Effector memory CD4-positive, alpha-beta T cell (primary cell): Measurements from ENCODE around the gene CA10.

Experiments
- DNase-seq, 3 donors: peaks; one replicate each; pipeline ENCODE4 v3.0.0-alpha.2; 2020
- H3K27ac ChIP-seq: 2 replicates; pipeline ENCODE4 v1.7.0; 2013; ENCODE audit warnings: mild to moderate bottlenecking, low read length, moderate library complexity; ENCODE audit not compliant: insufficient read depth, poor library complexity, severe bottlenecking
- H3K27me3 ChIP-seq: replicated peaks from 2 replicates; pipeline ENCODE4 v1.7.0; 2013; ENCODE audit warnings: mild to moderate bottlenecking, low read length; ENCODE audit not compliant: insufficient read depth, control insufficient read depth, poor library complexity, severe bottlenecking
- H3K36me3 ChIP-seq: 2 replicates; pipeline ENCODE4 v1.7.0; 2013; ENCODE audit warnings: mild to moderate bottlenecking, low read length, moderate library complexity; ENCODE audit not compliant: control insufficient read depth, insufficient read depth
- H3K4me1 ChIP-seq: 2 replicates; pipeline ENCODE4 v1.7.0; 2013; ENCODE audit warnings: low read length, mild to moderate bottlenecking; ENCODE audit not compliant: control insufficient read depth, insufficient read depth, poor library complexity, severe bottlenecking
- H3K4me3 ChIP-seq: 2 replicates; pipeline ENCODE4 v1.7.0; 2013; ENCODE audit warnings: low read length, low read depth, mild to moderate bottlenecking; ENCODE audit not compliant: insufficient read depth, poor library complexity, severe bottlenecking
- H3K9me3 ChIP-seq: 2 replicates; pipeline ENCODE4 v1.7.0; 2013; ENCODE audit warnings: mild to moderate bottlenecking, low read length, moderate library complexity; ENCODE audit not compliant: control insufficient read depth

Gene CA10

DNA sequence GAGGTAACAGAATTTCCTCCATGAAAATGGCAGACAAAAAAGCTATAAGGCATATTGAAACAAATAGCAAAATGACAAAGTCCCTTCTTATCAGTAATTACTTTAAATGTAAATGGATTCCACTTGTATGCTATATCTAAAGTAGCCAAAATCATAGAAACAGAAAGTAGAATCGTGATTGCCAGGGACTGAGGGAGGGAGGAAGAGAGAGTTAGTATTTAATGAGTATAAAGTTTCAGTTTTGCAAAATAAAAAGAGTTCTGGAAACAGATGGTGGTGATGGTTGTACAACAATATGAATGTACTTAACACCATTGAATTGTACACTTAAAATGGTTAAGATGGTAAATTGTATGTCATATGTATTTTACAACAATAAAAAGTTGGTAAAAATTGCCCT is 407.4 kb downstream of the CA10 start:
- H3K4me3 ChIP-seq: no peak overlapping the region
- H3K4me1 ChIP-seq: no peaks in the 10 kb centered on the region
- H3K36me3 ChIP-seq: no peaks in the 10 kb centered on the region
- H3K27ac ChIP-seq: no peak overlapping the region
- no peaks in the 10 kb centered on the region for H3K27me3 ChIP-seq
- no peaks in the 10 kb centered on the region for H3K9me3 ChIP-seq
- no peak for DNase-seq

DNA sequence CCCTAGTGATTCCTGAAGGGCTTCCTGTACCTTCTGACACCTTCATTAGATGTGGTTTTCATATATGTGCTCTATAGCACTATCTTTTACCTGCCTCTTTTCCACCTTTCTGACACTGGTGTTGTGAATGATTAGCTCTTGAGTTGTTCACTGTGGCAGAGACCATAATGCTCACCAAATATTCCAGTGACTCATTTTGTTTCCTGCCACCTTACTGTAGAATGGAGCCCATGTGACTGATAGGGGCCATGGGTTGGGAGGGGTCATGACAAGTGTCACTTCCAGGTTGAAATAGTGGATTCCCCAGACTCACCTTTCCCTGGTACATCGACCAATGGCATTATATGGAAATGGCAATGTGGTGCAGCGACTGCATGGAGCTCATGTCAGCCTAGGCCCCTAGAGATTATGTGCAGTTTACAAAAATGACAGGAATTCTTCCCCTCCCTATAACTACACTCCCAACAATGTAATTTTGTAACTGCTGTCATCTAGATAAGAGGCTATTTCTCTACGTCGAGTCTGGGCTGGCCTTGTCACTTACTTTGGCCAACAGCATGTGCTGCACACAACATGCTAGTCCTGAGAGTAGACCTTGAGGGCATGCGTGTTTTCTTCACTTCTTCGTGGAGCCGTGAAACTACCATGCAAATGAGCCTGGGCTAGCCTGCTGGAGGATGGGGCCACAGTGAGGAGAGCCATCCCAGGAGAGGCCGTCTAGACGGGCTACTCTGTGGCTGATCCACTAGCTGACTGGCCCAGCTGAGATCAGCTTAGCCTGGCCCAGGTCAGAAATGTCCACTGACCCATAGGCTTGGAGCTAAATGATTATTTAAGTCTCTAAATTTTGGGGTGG is 409.5 kb downstream of the CA10 start:
- DNase-seq: no peak
- no peaks in the 10 kb centered on the region for H3K9me3 ChIP-seq
- no peaks in the 10 kb centered on the region for H3K36me3 ChIP-seq
- no peaks in the 10 kb centered on the region for H3K27me3 ChIP-seq
- no peaks in the 10 kb centered on the region for H3K4me1 ChIP-seq
- no peak overlapping the region for H3K4me3 ChIP-seq
- no peak overlapping the region for H3K27ac ChIP-seq

DNA sequence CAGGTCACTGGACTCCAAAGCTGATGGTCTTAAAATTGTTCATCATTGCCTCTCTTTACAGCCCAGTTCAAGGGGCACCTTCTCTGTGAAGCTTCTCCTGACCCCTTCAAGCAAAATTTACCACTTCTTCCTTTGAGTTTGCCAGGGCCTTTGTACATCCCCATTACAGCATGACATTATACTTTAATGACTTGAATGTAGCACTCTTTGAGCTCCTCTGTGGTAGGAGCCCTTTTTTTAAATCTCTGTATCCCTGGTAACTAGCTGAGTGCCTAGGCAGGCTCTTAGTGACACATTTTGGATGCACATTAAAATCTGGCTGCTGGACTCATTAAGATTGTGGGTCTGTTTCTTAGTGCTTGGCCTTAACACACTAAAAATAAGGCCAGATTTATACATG is 412.1 kb downstream of the CA10 start:
- no peaks in the 10 kb centered on the region for H3K9me3 ChIP-seq
- no peak for DNase-seq
- no peaks in the 10 kb centered on the region for H3K36me3 ChIP-seq
- H3K4me3 ChIP-seq: no peak overlapping the region
- H3K27me3 ChIP-seq: no peaks in the 10 kb centered on the region
- no peaks in the 10 kb centered on the region for H3K4me1 ChIP-seq
- no peak overlapping the region for H3K27ac ChIP-seq

DNA sequence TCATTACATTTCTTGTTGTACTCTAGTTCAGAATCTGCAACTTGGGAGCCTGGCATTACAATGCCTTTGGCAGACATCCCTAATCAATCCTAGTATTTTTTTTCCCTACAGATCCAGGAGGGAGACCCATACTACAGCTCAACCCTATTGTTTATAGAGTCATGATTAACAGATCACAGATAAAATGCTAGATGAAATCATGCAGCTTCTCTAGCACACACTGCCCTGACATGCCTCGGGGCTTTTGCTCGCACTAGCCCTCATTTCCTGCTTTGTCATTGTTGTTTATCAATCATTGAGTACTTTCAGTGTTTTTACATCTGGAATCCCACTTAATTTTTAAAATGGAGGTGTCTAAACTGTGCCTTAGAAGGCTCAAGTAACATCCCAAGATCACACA is 412.5 kb downstream of the CA10 start:
- Histone ChIP-seq H3K9me3 (no peaks in the 10 kb centered on the region), H3K4me3 (no peak overlapping the region), H3K27me3 (no peaks in the 10 kb centered on the region), H3K4me1 (no peaks in the 10 kb centered on the region), H3K36me3 (no peaks in the 10 kb centered on the region), H3K27ac (no peak overlapping the region)
- no peak for DNase-seq

DNA sequence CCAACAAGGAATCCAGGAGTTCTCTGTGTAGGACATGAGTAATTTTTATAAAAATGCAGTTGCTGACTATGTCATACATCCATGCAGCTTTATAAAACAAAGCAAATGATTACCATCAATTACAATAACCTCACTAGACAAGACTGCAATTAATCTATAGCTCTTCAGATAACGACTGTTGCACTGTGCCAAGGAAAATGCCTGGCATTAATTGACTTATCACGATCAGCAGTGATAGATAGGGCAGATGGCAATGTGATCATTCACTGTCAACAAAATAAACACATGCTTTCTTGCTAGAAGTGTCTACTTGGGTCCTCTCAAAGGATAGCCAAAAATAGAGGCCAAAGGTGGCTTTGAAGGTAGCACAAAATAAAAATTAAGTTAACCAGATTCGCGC is 415.0 kb downstream of the CA10 start:
- no peaks in the 10 kb centered on the region for H3K4me1 ChIP-seq
- no peaks in the 10 kb centered on the region for H3K36me3 ChIP-seq
- no peak for DNase-seq
- no peaks in the 10 kb centered on the region for H3K27me3 ChIP-seq
- H3K4me3 ChIP-seq: no peak overlapping the region
- no peak overlapping the region for H3K27ac ChIP-seq
- H3K9me3 ChIP-seq: no peaks in the 10 kb centered on the region

DNA sequence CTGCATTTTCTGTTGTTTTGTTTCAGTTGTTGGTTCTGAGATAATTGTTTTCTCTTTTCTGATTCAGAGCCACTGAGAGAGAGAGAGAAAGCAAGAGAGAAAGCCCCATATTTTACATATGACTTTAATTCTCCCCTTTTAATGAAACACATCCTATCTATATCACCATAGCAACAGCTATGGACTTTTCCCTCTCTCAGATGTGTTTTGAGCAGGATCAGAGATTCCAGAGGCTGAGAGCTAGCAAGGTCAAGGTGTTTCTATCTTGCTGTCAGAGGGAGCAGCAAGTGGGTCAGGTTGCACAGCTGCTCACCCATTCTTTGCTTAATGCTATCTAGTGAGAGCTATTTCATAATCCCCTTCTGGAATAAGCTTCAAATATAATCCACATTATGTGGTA is 415.9 kb downstream of the CA10 start:
- no peak for DNase-seq
- no peak overlapping the region for H3K27ac ChIP-seq
- no peaks in the 10 kb centered on the region for H3K4me1 ChIP-seq
- H3K36me3 ChIP-seq: no peaks in the 10 kb centered on the region
- no peaks in the 10 kb centered on the region for H3K9me3 ChIP-seq
- no peak overlapping the region for H3K4me3 ChIP-seq
- no peaks in the 10 kb centered on the region for H3K27me3 ChIP-seq

DNA sequence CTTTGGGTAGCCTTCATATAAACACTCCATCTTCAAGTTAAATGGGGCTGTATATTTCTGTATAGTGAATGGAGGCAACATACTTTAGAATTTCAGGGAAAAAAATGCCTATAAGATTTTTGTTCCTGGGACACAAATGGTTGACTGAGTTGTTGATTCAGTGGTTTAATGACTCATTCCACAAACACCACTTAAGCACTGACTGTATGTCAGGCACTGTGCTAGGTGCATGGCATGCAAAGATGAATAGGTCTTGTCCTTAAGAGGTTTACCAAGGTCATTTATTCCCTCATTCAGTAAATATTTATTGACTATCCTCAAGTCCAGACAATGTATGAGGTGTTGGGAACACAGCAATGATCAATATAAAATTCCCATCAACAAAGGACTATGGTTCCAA is 417.1 kb downstream of the CA10 start:
- Histone ChIP-seq H3K4me1 (no peaks in the 10 kb centered on the region), H3K9me3 (no peaks in the 10 kb centered on the region), H3K4me3 (no peak overlapping the region), H3K27ac (no peak overlapping the region), H3K27me3 (no peaks in the 10 kb centered on the region), H3K36me3 (no peaks in the 10 kb centered on the region)
- DNase-seq: no peak

DNA sequence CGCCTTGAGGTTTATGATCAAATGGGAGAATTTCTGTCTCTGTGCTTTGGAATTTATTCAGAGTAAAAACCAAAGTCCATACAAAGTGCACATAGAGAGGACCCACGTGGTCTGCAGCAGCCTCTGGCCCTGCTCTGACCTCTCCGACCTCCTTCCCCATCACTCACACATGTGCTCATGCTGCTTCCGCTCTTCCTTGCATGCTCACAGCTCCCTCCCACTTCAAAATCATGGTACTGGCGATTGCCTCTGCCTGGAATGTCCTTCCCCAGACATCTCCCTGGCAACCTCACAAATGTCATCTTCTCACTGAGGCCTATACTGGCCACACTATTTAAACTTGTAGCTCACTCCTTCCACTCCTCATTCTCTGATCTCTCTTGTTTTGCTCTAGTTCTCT is 418.0 kb downstream of the CA10 start:
- no peak for DNase-seq
- Histone ChIP-seq H3K4me3 (no peak overlapping the region), H3K9me3 (no peaks in the 10 kb centered on the region), H3K4me1 (no peaks in the 10 kb centered on the region), H3K36me3 (no peaks in the 10 kb centered on the region), H3K27me3 (no peaks in the 10 kb centered on the region), H3K27ac (no peak overlapping the region)

DNA sequence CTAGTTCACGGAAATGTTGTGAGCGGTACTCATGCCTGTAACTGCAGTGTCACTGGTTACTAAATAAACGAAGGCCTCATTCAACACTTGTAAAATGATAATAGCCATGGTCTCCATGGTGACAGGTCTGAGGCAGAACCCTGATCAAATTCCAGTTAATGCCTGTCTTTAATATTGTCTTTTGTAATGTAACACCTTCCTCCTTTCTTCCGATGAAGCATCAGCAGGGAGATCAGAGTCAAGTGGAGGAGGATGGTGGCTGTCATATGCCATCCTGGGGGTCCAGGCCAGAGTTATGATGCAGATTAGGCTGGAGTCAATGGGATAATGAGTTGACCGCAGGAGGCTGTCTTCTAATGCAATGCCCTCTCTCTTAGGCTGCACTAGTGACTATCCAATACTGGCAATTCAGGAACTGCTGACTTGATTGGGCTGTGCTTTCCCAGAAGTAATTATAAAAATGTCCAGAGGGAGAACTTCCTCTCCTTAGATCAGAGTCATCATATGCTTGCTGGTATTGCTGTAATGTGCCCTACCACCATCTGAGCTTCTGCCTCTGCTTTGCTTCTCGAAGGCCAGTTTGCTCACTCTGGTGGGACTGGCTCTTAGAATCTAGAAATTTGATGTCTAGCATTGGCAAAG is 419.1 kb downstream of the CA10 start:
- Histone ChIP-seq H3K4me3 (no peak overlapping the region), H3K27me3 (no peaks in the 10 kb centered on the region), H3K27ac (no peak overlapping the region), H3K36me3 (no peaks in the 10 kb centered on the region), H3K9me3 (no peaks in the 10 kb centered on the region), H3K4me1 (no peaks in the 10 kb centered on the region)
- no peak for DNase-seq

DNA sequence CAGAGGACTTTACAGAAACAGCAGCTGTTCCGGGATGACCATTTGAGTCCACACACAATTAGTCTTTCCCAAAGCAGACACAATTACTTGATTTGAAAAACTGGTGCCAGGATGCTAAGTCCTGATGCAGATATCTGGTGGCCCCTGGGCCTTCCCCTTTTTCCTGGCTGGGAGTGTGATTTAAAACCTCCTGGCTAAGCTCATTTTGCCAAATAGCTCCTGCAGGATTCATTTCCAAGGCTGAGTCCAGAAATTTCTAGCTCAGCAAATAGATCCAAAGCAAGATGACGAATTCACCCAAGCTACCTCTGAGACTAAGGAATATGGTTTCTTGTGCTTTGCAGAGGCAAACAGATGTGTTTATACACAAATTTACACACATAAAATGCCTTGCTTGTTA is 422.2 kb downstream of the CA10 start:
- Histone ChIP-seq H3K9me3 (no peaks in the 10 kb centered on the region), H3K4me3 (no peak overlapping the region), H3K4me1 (no peaks in the 10 kb centered on the region), H3K27ac (no peak overlapping the region), H3K36me3 (no peaks in the 10 kb centered on the region), H3K27me3 (no peaks in the 10 kb centered on the region)
- no peak for DNase-seq
